GM18870 (cell line): ENCODE results near the gene NR2F6.
"Not testable (repeated sequence)": the region's sequence is repeated elsewhere in the genome, so short reads cannot be mapped to it uniquely, and the experiment has no call there.

Source experiments
- ATAC-seq: cut with Tn5 transposase; IDR thresholded peaks from one replicate; pipeline ENCODE4 v1.9.1; 2021; ENCODE audit warnings: moderate library complexity; ENCODE audit not compliant: unreplicated experiment

NR2F6 gene

GRCh38 chr19:17213334-17213733 is 32.4 kb downstream of the NR2F6 start:
- no peak for ATAC-seq

- ATAC-seq = no peak
These were observed 33.9 kb downstream of the NR2F6 start for GRCh38 chr19:17211547-17212446.

GRCh38 chr19:17210296-17210695 is 35.4 kb downstream of the NR2F6 start:
- no peak for ATAC-seq

GRCh38 chr19:17209126-17210036 is 36.3 kb downstream of the NR2F6 start:
- ATAC-seq = no peak

GRCh38 chr19:17206736-17207581 is 38.8 kb downstream of the NR2F6 start:
- no peak for ATAC-seq

DNA sequence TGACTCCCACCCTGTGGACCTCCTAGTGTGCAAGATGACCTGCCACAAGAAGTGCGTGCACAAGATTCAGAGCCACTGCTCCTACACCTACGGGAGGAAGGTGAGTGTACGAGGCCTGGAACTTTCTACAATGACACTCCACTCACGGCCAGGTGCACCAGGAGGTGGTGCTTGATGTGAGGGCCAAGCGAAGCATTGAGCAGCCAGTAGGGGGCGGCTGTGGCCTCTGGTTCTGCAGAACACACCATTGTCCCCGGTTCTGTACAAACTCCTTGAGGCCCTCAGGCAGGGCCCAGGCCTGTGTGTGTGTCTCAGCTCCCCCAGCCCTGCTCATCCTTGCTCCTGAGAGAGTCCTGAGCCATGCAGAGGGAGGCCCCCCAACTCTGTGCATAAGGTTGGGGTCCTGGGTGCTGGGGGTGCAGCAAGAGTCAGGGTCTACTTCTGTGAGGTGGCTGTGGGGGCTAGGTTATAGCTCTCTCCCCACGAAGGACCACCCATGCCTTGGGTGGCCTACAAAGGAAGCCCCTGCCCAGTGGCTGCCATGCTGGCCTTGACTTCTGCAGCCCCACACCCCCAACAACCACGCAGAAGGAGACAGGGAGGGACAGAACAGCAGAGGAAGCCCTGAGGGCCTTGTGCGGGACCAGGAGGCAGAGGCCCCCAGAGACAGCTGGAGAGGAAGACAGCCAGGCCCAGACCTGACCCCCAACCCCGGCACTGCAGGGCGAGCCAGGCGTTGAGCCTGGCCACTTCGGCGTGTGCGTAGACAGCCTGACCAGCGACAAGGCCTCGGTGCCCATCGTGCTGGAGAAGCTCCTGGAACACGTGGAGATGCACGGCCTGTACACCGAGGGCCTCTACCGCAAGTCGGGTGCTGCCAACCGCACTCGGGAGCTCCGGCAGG is 40.2 kb downstream of the NR2F6 start:
- ATAC-seq = no peak

DNA sequence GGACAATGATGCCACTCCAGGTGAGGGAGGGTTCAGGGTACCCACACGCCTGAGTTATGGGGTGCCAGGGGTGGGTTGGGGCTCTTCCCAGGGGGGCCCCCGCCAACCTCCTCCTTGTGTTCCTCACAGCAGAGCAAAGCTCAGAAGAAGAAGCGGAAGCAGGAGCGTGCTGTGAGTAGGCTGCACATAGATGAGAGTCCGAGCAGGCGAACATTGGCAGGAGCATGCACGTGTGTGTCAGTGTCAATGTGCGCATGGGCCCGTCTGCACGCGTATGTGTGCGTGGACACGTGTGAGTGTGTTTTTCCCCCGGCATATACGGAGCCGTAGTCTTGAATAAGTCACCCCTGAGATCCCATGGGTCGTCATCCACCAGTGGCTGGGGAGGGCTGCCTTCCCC is 43.0 kb downstream of the NR2F6 start:
- no peak for ATAC-seq

DNA sequence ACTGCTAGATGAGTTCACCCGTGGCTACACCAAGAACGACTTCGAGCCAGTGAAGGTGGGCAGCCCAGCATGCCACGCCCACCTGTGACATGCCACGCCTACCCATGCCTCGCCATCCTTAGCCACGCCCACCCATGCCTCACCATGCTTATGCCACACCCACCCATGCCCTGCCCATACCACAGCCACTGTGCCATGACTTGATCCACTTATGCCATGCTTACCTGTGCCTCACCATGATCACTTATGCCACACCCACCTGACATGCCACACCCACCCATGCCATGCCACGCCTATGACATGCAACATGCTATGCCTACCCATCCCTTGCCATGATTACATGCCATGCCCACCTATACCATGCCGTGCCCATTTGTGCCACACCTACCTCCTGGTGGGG is 43.5 kb downstream of the NR2F6 start:
- ATAC-seq = no peak

GRCh38 chr19:17200408-17201079 is 45.2 kb downstream of the NR2F6 start:
- no peak for ATAC-seq

GRCh38 chr19:17197666-17198065 is 48.1 kb downstream of the NR2F6 start:
- ATAC-seq = no peak

GRCh38 chr19:17196610-17197009 is 49.1 kb downstream of the NR2F6 start:
- no peak for ATAC-seq

GRCh38 chr19:17195106-17195505 is 50.6 kb downstream of the NR2F6 start:
- ATAC-seq = no peak

DNA sequence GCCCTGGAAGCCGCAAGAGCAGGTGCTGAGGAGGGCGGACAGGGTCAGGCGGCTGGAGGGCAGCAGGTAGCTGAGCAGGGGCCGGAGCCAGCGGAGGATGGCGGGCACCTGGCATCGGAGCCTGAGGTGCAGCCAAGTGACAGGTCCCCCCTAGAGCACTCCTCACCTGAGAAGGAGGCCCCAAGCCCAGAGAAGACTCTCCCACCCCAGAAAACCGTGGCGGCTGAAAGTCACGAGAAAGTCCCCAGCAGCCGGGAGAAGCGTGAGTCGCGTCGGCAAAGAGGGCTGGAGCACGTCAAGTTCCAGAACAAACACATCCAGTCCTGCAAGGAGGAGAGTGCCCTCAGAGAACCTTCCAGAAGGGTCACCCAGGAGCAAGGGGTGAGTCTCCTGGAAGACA is 51.1 kb downstream of the NR2F6 start:
- ATAC-seq = no peak

- no peak for ATAC-seq
These were observed 53.0 kb downstream of the NR2F6 start for GRCh38 chr19:17192751-17193150.

DNA sequence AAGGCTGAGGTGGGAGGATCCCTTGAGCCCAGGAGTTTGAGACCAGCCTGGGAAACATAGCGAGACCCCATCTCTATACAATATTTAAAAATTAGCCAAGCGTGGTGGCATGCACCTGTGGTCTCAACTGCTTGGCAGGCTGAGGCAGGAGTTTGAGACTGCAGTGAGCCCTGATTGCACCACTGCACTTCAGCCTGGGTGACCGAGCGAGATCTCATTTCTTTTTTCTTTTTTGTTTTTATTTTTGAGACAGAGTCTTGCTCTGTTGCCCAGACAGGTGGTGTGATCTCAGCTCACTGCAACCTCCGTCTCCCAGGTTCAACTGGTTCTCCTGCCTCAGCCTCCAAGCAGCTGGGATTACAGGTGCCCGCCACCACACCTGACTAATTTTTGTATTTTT is 54.0 kb downstream of the NR2F6 start:
- not testable (repeated sequence) for ATAC-seq

DNA sequence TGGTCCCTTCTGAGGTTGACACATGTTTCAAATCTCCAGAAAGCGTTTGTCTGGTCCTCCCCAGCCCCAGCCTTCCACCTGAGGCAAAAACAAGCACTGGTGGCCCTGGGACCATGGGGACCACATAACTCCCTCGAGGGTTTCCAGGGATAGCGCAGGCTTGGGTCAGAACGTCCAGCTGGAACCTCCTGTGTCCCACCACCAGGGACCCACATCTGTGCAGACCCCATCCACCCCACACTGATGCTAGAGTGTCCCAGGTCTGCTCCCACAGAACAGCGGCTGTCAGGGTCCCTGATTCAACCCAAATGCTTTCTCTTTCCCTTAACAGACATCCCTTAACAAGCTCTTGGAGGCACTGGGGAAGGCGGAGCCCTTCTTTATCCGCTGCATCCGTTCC is 60.1 kb downstream of the NR2F6 start:
- ATAC-seq = no peak

DNA sequence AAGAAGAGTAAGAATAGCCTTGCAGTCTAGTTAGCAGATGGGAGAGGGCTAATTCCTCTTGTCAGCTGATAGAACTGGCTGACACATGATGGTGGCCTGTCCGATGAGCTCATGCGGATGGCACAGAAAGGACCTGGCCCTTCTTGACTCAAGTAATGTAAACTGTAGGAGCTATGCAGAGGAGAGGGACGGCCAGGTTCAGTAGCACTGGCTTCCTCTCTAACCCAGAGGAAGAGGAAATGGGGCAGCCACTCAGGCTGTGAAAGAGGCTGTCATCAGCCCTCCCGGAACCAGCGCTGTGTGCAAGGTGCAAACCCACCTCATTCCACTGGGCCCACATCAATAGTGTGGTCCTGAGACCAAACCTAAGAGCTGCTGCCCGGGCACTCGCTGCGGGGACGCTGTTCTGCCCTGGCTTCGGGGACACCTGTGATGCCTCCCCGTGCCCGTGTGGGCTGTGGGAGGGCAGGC is 61.3 kb downstream of the NR2F6 start:
- ATAC-seq = no peak

GRCh38 chr19:17183858-17184321 is 61.8 kb downstream of the NR2F6 start:
- no peak for ATAC-seq

- no peak for ATAC-seq
These were observed 62.4 kb downstream of the NR2F6 start for GRCh38 chr19:17183271-17183761.
